ENCODE results near the gene HSF2.

DNA sequence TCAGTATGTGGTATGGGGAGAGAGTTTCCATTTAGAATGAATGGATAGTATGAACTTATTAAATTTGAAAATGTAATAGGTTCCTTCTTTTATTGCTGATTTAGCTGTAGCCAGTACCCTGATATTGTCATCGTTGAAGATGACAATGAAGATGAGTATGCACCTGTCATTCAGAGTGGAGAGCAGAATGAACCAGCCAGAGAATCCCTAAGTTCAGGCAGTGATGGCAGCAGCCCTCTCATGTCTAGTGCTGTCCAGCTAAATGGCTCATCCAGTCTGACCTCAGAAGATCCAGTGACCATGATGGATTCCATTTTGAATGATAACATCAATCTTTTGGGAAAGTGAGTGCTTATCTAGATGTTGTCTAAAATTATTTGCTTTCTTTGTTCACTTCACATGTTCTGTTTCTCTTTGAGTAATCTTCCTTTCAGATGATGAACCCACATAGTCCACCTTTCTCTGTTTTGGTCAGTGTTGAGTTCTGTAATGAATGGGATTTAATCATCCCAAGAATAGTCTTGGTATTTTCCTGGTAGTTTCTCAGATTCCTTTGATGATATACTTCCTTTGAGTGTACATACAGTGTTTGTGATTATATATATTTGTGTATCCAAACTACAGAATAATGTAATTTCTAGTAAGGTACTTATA is 23.3 kb downstream of the HSF2 start:
- TF ChIP-seq CTCF (IDR thresholded peaks at IDR 0.05): no peak
- TF ChIP-seq POLR2A (IDR thresholded peaks at IDR 0.05): no peak
- TF ChIP-seq POLR2AphosphoS5 (IDR thresholded peaks at IDR 0.05): no peak
